OCI-LY1 (cell line): Measurements from ENCODE around the gene MICB.

Experiments
- EZH2 ChIP-seq: fragments of 200-600 bp; sonication (generic), shearing (Covaris generic); IDR thresholded peaks from 2 replicates; pipeline ENCODE4 v1.8.0; 2017; ENCODE audit warnings: borderline replicate concordance, mixed run types, mild to moderate bottlenecking, antibody characterized with exemption, low read length, moderate library complexity, mixed read lengths
- TF ChIP-seq, protein P1 (sequence below): fragments of 200-600 bp; sonication (generic), shearing (Covaris generic); IDR thresholded peaks from 2 replicates; pipeline ENCODE4 v1.5.1; 2017; ENCODE audit warnings: mild to moderate bottlenecking, antibody characterized with exemption, low read length, moderate library complexity, mixed read lengths

DNA sequence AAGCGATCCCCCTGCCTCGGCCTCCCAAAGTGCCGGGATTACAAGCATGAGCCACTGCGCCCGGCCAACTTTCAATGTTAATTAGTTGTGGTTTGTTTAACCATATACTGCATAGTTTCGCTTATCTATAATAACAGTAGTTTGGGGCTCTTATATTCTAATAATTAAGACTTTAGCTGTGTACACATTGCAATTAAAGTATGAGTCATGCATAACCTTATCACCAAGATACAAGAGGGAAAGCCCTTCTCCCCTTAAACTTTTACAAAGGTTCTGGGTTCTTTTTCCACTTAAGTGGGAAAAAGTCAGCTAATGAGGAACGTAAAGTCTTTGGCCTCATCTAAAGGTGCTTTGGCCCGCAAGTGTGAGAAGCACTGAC, 27.6 kb downstream of the MICB start:
- TF ChIP-seq EZH2: no peak
- TF ChIP-seq, protein P1, sequence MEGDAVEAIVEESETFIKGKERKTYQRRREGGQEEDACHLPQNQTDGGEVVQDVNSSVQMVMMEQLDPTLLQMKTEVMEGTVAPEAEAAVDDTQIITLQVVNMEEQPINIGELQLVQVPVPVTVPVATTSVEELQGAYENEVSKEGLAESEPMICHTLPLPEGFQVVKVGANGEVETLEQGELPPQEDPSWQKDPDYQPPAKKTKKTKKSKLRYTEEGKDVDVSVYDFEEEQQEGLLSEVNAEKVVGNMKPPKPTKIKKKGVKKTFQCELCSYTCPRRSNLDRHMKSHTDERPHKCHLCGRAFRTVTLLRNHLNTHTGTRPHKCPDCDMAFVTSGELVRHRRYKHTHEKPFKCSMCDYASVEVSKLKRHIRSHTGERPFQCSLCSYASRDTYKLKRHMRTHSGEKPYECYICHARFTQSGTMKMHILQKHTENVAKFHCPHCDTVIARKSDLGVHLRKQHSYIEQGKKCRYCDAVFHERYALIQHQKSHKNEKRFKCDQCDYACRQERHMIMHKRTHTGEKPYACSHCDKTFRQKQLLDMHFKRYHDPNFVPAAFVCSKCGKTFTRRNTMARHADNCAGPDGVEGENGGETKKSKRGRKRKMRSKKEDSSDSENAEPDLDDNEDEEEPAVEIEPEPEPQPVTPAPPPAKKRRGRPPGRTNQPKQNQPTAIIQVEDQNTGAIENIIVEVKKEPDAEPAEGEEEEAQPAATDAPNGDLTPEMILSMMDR: no peak
